ENCODE results near the gene LRRC71. TPM values are rescaled to one million over a fixed set of nuclear protein-coding genes. Genes with fewer than 3 reads are reported as not detected.
A peak's percentile ranks its signal among the peaks of the same experiment; 100 is the strongest.

Gene LRRC71
- total and polyA plus RNA-seq, 2 of the 13 experiments (the other 11 are each of a cell fraction or from before 2014, with no cell fraction given) = not detected

DNA sequence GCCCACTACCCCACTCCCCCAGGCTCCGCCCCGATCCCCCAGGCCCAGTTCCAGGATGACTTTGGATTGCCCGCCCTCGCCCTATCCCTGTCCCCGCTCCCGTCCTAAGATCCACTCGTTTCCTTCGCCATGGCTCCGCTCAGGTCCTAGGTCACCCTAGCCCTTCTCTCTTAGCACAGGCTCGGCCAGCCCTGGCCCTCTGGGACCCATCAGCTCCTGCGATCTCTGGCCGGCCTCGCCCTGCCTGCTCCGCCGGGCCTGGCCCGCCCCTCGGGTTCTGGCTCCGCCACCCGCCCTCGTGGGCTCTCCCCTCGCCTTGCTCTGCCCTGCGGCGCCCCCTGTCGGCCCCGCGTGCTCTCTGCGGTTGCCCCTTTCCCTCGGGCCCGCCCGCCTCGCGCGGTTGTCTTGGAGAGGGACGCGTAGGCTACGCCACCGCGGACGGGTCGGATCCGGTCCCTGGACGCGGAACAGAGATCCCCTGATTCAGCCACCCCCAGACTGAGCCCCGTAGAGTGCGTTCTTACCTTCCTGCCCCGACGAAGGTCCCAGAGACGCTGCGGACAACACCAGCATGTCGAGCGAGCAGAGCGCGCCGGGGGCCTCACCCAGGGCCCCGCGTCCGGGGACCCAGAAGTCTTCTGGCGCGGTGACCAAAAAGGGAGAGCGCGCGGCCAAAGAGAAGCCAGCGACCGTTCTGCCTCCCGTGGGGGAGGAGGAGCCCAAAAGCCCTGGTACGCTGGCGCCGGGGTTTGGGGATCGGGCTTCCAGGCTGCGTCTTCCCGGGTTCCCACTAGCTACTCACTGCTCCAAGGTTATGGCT, at the start of gene LRRC71 (continued):
- TF ChIP-seq SOX6 (IDR thresholded peaks at IDR 0.05) (no peak), SOX6 (CRISPR knock-in tag; IDR thresholded peaks at IDR 0.05) (0 out of 2 replicates have a peak, but pooled peaks have one; percentile 15), ZNF331 (CRISPR knock-in tag; IDR thresholded peaks at IDR 0.05) (0 out of 2 replicates have a peak, but pooled peaks have one; percentile 28), AGO2 (optimal IDR thresholded peaks at IDR 0.05; ENCODE audit: low read depth, low read length) (no peak), NONO (IDR thresholded peaks at IDR 0.05) (no peak), NONO (CRISPR knock-in tag; conservative IDR thresholded peaks at IDR 0.05) (peak; percentile 76; the same call in 1 of the 2 replicates), SCMH1 (CRISPR knock-in tag; IDR thresholded peaks at IDR 0.05; ENCODE audit: borderline replicate concordance) (no peak), ZNF615 (CRISPR knock-in tag; IDR thresholded peaks at IDR 0.05; ENCODE audit: borderline replicate concordance) (no peak), BRD4 (CRISPR knock-in tag; IDR thresholded peaks at IDR 0.05) (no peak), SP4 (CRISPR knock-in tag; IDR thresholded peaks at IDR 0.05) (peak; percentile 56), ZNF629 (CRISPR knock-in tag; conservative IDR thresholded peaks at IDR 0.05) (no peak), AGO1 (IDR thresholded peaks at IDR 0.05; ENCODE audit: low read depth, low read length, poor library complexity, severe bottlenecking) (peak; percentile 70), ZNF768 (CRISPR knock-in tag; IDR thresholded peaks at IDR 0.05) (peak; percentile 75; the same call in 1 of the 2 replicates), ZNF550 (CRISPR knock-in tag; IDR thresholded peaks at IDR 0.05; ENCODE audit: borderline replicate concordance) (no peak), FIP1L1 (IDR thresholded peaks at IDR 0.05; ENCODE audit: borderline replicate concordance, insufficient read depth, low read depth, low read length) (no peak), ZNF557 (CRISPR knock-in tag; IDR thresholded peaks at IDR 0.05) (no peak), ZNF260 (CRISPR knock-in tag; IDR thresholded peaks at IDR 0.05; ENCODE audit: borderline replicate concordance, low read depth) (no peak), ZNF709 (CRISPR knock-in tag; IDR thresholded peaks at IDR 0.05) (no peak), FOSL1 (CRISPR knock-in tag; IDR thresholded peaks at IDR 0.05; ENCODE audit: borderline replicate concordance) (no peak), JUND (CRISPR knock-in tag; IDR thresholded peaks at IDR 0.05) (no peak), RNF2 (conservative IDR thresholded peaks at IDR 0.05; ENCODE audit: low read depth) (0 out of 2 replicates have a peak, but pooled peaks have one; percentile 38), RARG (CRISPR knock-in tag; IDR thresholded peaks at IDR 0.05; ENCODE audit: low read depth) (no peak), CBX5 (CRISPR knock-in tag; IDR thresholded peaks at IDR 0.05; ENCODE audit: borderline replicate concordance) (no peak), YEATS2 (CRISPR knock-in tag; IDR thresholded peaks at IDR 0.05; ENCODE audit: borderline replicate concordance) (no peak)
- TF ChIP-seq, protein P1, sequence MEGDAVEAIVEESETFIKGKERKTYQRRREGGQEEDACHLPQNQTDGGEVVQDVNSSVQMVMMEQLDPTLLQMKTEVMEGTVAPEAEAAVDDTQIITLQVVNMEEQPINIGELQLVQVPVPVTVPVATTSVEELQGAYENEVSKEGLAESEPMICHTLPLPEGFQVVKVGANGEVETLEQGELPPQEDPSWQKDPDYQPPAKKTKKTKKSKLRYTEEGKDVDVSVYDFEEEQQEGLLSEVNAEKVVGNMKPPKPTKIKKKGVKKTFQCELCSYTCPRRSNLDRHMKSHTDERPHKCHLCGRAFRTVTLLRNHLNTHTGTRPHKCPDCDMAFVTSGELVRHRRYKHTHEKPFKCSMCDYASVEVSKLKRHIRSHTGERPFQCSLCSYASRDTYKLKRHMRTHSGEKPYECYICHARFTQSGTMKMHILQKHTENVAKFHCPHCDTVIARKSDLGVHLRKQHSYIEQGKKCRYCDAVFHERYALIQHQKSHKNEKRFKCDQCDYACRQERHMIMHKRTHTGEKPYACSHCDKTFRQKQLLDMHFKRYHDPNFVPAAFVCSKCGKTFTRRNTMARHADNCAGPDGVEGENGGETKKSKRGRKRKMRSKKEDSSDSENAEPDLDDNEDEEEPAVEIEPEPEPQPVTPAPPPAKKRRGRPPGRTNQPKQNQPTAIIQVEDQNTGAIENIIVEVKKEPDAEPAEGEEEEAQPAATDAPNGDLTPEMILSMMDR (CRISPR knock-in tag; IDR thresholded peaks at IDR 0.05) = peak; percentile 91
- TF ChIP-seq, protein P2, sequence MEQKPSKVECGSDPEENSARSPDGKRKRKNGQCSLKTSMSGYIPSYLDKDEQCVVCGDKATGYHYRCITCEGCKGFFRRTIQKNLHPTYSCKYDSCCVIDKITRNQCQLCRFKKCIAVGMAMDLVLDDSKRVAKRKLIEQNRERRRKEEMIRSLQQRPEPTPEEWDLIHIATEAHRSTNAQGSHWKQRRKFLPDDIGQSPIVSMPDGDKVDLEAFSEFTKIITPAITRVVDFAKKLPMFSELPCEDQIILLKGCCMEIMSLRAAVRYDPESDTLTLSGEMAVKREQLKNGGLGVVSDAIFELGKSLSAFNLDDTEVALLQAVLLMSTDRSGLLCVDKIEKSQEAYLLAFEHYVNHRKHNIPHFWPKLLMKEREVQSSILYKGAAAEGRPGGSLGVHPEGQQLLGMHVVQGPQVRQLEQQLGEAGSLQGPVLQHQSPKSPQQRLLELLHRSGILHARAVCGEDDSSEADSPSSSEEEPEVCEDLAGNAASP (CRISPR knock-in tag; IDR thresholded peaks at IDR 0.05; ENCODE audit: borderline replicate concordance) = 0 out of 2 replicates have a peak, but pooled peaks have one; percentile 44
- TF ChIP-seq, protein P3, sequence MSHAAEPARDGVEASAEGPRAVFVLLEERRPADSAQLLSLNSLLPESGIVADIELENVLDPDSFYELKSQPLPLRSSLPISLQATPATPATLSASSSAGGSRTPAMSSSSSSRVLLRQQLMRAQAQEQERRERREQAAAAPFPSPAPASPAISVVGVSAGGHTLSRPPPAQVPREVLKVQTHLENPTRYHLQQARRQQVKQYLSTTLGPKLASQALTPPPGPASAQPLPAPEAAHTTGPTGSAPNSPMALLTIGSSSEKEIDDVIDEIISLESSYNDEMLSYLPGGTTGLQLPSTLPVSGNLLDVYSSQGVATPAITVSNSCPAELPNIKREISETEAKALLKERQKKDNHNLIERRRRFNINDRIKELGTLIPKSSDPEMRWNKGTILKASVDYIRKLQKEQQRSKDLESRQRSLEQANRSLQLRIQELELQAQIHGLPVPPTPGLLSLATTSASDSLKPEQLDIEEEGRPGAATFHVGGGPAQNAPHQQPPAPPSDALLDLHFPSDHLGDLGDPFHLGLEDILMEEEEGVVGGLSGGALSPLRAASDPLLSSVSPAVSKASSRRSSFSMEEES (CRISPR knock-in tag; IDR thresholded peaks at IDR 0.05) = no peak

Data from HepG2 (cell line).